UCSD-AML1 (cell line): ENCODE results near the gene RCAN1.
"Not testable (repeated sequence)": the region's sequence is repeated elsewhere in the genome, so short reads cannot be mapped to it uniquely, and the experiment has no call there.

Experiments used
- DNase-seq: peaks from one replicate; lab custom pipeline; 2025; ENCODE audit not compliant: unreplicated experiment; lab: John Stamatoyannopoulos, UW

Gene RCAN1

DNA sequence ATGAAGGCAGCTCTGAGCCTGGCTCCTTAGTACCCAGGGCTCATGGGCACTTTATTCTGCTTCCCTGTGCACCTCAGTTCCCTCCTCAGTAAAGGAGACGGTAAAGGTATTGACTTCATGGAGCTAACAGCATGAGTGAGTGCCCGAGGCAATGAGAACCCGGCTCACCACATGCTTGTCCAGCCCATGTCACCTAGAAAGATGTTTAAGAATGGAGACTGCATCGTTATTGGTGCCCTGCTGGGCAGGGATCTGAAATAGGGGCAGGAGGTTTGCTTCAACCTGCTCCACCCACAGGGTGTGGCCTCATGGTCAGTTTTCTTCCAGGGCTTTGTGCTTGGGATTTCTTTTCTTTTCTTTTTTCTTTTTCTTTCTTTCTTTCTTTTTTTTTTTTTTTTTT, 95.9 kb downstream of the RCAN1 start:
- DNase-seq = no peak

- no peak for DNase-seq
Observed at GRCh38 chr21:34518301-34518700, 96.6 kb downstream of the RCAN1 start.

DNA sequence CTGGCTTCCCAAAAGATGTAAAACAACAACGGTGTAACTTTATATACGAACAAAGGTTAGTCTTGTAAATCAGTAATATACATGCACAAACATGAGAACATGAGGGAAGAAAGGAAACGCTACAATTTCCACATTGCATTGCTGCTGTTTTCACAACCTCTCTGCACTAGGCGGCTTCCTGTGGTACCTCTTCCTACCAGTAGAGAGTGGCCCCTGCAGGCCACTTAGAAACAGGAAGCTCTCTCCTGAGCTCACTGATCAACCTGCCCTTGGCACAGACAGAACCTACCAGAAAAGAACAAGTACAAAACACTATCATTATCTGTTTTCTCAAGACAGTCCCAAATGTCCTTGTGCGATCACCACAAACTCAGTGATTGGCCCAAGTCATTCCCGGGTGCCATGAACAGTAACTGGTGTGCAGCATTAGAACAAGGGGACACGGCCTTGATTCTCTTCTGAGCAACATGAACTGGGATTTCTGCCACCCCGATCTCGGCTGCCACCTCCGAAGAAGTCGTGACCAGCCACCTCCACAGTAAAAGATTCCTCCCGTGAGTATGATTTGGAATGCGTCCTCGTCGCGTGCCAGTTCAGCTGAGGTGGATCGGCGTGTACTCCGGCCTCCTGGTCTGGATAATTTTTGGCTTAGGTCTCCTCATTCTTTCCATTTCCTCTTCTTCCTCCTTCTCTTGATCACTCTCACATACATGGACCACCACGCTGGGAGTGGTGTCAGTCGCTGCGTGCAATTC, 97.2 kb downstream of the RCAN1 start:
- DNase-seq = peak; percentile 47

- no peak for DNase-seq
Observed at GRCh38 chr21:34517039-34517438, 97.9 kb downstream of the RCAN1 start.

DNA sequence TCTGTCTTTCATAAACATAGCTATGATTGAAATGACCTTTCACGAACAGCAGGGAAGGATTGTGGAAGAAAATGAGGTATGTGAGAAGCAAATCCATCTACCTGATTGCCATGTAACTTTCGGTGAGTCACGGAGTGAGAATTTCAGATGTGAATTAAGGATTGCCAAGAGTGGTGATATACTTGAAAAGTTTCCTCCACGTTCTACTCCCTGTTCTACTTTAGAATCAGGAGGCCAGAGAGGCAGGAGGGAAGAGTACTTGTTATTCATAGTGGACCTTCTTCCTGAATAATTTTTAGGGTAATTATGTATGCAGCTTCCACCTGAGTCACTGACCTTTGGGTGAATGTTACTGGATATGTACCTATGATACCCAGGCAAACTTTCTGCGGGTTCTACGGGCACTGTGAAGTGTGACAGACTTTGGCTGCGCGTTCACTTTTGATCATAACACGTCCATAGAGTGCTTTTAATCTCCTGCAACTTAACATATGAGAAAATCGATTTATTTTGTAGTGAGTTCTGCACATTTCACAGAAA, 100.3 kb downstream of the RCAN1 start:
- DNase-seq = no peak

DNA sequence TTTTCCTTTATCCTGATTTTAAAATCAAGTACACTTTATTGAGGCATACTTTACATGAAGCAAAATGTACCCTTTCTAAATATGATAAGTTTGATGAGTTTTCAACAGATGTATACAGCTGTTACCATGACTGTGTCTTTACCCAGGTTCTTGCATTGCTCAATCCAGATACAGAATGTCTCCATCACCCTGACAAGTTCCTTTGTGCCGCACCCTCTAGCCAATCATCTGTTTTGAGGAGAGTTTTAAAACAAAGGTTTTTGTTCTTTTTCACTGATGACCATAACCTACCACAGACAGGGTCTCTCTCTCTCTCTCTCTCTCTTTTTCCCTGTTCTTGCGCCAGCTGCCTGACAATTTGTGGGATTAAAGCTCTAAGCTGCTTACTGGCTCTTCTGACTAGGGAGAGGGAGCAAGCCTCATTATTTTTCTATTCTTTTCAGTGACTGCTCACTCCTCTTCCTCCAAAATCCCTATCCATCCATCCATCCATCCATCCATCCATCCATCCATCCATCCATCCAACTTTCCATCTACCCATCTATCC, 101.7 kb downstream of the RCAN1 start:
- DNase-seq = no peak

DNA sequence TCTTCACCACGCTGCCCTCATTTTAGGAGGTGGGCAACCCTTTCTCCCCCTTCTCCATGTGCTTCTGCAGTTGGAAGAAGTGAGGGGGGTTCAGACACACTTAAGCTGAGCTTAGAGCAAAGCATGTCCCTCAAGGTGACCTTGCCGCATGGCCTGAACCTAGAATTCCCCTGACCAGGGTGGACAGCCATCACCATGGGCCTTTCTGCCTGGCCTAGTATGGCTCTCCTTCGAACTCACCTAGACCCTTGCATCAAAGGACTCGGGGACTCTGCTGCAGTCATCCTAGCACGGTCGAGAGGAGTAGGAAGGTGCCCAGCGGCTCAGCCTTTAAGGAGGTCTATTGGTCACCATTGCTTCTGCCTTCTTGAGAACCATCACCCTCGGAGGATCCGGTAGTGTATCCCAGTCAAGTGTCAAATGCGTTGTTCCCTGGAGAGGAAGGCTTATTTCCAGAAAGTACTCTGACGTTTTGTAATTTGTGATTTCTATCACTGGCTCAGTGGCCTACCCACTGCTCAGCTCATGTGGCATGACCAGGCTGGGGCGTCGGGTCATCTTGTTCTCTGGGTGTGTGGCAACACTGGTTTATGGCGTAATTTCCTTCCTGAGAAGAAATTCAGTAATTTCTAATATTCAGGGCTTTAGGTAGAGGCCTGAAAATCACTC, 103.0 kb downstream of the RCAN1 start, which contains the start of gene KCNE1:
TSS of gene KCNE1 (minus strand) at position 424 of the 669 bp plus-strand sequence. CDS start 62,576 bp downstream, outside the sequence.
- DNase-seq = peak; percentile 42

DNA sequence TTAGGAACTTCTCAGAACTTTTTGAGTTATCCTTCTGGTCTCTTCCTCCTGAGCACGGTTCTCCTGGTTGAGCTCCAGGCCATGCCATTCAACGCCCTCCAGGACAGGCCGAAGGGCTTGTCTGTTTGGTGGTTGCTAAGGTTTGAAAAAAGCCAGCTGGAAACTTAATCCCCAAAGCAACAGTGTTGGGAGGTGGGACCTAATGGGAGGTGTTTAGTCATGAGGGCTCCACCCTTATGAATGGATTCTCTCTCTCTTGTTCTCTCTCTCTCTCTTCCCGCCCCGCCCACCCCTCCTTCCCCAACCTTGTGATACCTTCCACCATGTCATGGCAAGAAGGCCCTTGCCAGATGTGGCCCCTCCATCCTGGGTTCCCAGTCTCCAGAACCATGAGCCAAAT, 103.7 kb downstream of the RCAN1 start:
- no peak for DNase-seq

DNA sequence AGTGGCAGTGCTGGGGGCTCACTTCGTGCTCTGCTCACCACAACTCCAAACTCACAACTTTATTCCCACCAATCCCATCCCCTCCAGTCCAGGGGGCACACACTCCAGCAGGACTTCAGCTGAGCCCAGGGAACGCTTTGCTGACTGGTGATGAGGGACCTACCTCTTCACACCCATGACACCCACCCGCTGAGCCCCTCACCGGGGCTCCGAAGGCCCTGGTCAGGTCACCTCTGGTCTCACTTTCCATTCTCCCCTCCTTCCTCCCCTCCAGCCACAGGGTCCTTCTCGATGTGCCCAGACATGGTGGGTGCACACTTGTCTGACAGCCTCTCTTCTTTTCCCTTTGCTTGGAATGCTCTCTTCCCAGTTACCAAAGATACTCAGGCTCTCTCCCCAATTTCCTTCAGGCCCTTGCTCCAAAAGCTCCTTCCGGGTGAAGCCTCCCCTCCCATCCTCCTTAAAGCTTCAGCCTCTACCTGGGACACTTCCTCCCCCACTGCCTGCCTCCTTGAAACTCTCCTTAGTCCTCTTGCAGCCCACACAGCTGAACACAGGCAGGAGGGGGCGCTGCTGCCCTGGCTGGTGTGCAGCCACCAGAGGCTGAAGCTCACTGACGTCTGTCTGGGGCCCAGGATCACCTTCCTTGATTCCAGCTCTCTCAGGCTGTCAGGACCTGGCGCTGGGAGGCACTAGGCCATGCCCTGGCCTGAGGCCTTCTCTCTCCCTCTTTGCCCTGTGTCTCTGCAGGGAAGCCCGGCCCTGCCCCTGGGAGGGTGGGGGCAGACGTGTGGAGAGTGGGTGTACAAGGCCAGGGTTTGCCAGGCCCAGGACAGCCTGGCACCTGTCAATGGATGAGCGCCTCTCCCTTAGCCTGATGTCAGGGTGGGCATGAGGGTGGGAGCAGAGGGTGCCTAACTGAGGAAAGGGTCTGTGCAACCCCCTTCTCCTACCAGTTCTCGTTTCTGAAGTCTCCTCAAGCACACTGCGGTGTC, 104.5 kb downstream of the RCAN1 start:
- peak; percentile 88 for DNase-seq

GRCh38 chr21:34509151-34509550, 105.8 kb downstream of the RCAN1 start:
- no peak for DNase-seq

DNA sequence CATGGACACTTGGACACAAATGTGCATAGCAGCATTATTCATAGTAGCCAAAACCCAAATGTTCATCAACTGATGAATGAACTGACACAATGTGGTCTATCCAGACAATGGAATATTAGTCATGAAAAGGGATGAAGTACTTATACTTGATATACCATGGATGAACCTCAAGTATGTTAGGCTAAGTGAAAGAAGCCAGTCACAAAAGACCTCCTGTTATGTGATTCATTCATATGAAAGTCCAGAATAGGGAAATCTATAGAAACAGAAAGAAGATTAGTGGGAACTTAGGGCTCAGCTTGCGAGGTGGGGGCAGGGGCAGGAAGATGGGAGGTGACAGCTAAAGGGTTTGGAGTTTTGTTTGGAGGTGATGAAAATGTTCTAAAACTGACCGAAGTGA, 110.3 kb downstream of the RCAN1 start:
- no peak for DNase-seq

DNA sequence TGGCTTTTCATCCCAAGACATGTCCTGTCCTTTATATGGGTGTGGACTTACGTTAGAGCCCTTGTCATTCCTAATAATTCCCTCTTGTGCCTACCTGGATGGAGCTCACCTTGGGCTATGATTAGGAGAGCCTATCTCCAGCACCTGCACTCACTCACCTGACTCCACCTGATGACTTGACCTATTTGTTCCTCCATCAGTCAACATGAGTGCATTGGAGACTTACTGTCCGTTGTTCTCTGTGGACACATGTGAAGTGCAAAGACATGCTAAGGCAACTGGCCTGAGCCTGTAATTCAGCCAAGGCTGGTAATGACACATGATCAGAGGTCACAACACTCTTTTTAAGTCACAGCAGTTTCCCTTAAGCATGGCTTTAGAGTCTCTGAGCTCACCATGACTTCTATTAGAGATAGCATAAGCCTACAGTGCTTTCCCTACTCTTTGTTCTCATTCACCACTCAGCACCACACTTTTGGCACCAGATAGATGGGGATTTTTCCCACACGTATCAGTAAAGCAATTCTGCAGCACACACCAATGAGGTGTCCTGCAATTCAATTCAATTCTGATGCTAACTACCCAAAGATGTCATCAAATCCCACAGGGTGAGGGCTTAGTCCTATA, 112.3 kb downstream of the RCAN1 start:
- no peak for DNase-seq

DNA sequence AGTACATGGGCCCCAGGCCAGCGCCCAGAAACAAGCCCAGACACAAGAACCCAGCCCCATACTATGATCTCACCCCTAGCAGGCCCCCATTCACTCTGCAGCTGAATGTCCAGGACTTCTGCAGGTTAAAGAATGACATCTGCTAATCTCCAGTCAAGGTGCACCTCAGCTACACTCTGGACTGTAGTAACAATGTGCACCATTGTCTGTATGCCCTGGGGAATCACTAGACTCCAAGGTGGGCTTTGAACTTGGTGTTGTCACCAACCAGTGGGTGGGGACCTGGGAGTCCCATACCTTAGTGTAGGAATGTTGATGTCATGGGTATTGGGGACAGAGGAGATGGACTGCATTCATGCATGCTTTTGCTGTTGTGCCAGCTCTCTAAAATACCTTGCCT, 113.2 kb downstream of the RCAN1 start:
- DNase-seq = no peak

GRCh38 chr21:34500191-34500590, 114.7 kb downstream of the RCAN1 start:
- DNase-seq = no peak

GRCh38 chr21:34499116-34499515, 115.8 kb downstream of the RCAN1 start:
- no peak for DNase-seq

DNA sequence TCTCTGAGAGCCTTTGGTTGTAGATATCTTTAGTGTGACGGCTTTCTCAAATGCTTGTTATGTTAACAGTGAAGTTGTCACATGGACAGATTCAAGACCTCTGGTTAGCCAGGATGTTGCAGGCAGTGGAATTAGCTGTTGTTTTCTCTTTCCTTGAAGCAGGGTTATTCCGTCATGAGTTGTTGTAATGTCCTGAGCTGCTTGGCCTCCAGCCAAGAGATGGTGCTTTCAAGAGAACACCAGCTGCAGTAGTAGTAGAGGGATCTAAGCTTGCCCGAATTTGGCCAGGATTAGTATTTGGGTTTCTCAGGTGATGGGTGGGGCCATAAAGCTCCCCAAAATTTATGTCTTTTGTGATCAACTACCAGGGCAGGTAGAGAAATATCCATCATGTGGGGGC, 116.3 kb downstream of the RCAN1 start:
- DNase-seq = no peak

DNA sequence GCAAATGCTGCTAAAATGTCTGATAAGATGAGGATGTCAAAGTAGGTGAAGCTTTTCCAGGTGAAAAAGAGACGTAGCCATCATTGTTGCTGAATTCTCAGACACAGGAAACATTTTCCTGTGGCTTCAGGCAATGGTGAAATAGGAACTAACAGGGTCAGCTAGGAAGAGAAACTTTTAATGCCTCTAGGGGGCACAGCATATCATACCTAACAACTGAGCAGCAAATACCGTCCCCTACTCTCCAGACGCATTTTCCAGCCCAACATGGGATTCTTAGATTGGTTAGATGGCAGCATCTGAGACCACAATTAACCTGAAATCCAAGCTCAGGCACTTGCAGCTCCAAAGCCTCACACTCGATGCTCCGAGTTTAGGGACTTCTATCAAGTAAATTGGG, 131.1 kb downstream of the RCAN1 start:
- DNase-seq = not testable (repeated sequence)

- DNase-seq = not testable (repeated sequence)
Observed at GRCh38 chr21:34483435-34483834, 131.5 kb downstream of the RCAN1 start.

GRCh38 chr21:34467333-34467732, 147.6 kb downstream of the RCAN1 start:
- DNase-seq = not testable (repeated sequence)
